Fibroblast of skin of right biceps (primary cell): ENCODE measurements around the gene LRMDA.
"Not testable (repeated sequence)": the region's sequence is repeated elsewhere in the genome, so short reads cannot be mapped to it uniquely, and the experiment has no call there.

Source experiments
- DNase-seq: peaks from one replicate; pipeline ENCODE4 v3.0.0-alpha.2; 2013

The LRMDA gene

DNA sequence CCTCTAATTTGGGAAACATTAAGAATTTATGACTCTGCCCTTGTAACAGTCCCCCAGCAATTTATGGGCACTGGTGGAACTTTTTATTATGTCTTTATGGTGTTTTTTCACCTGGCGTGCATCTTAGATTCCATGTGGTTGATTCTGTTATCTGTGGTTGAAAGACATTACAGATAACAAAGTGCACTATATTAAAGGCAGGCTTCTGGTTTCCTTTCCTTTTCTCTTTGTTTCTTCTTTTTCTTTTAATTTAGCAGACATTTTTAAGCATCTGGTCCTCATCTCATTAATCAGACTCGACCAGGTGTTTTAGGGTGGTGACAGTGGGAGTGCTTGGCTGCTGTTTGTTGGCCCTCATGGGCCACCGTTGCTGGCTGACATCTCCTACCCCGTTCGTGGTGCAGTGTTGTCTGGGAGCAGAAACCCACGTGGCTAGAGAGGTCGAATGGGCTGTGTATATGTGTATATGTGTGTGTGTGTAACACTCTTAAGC, 77.4 kb downstream of the LRMDA start:
- DNase-seq = peak; percentile 75

DNA sequence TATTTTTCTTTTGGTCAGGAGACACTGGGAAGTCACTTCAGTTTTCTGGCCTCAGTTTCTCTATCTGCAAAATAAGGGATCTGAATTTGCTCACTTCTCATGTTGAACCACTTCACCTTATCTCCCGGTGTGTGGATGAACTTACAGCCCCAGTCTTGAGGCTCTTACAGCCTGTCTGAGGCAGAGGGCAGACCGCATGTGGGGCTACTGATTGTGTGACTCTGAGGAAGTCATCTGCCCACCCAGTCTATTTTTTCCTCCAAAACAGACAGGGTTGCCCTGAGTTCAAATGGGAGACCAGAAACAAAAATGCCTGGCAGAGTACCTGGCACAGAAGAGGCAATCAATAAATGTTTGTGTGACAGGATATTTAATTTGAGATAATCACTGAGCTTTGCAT, 78.3 kb downstream of the LRMDA start:
- DNase-seq = no peak

DNA sequence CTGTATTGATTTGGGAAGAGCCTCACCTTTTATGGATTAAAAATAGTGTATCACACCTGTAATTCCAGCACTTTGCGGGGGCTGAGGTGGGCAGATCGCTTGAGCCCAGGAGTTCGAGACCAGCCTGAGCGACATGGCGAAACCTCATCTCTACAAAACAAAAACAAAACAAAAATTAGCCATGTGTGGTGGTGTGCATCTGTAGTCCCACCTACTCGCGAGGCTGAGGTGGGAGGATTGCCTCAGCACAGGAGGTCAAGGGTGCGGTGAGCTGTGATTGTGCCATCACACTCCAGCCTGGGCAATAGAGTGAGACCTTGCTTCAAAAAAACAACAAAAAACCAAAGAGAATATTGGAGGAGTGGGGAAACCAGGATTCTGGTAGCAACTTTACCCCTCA, 79.6 kb downstream of the LRMDA start:
- DNase-seq = no peak

DNA sequence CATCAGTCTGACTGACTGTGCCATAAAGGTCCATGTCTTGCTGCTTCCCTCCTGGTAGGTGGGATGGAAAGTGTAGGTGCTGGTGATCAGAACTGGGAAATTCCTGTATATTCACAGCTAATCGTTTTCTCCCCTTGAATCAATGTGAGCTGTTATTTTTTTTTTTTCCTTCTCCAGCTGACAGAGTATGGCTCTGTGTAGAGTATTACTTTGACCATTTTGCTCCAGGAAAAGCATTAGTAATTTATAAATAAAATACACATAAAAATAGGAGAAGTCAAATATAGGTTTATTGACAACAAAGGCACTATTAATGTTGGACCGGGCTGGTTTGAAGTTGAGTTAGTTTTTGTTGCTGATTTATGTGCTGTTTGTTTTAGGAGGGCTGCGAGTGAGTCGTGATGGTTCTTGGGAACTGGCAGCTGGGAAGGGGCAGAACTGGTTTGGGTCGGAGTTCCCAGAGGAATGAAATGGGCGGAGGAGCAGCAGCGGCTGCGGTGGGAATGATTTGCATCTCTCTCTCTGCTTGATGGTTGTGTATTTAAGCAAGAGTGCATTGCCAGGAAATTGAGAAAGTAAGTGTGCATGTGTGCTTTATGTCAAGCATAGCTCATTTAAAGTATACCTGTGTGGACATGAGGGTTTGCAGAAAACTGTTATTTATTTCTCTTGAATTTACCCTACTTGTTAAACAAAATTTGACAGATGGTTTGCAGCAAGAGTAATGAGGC, 80.9 kb downstream of the LRMDA start:
- peak; percentile 37 for DNase-seq

DNA sequence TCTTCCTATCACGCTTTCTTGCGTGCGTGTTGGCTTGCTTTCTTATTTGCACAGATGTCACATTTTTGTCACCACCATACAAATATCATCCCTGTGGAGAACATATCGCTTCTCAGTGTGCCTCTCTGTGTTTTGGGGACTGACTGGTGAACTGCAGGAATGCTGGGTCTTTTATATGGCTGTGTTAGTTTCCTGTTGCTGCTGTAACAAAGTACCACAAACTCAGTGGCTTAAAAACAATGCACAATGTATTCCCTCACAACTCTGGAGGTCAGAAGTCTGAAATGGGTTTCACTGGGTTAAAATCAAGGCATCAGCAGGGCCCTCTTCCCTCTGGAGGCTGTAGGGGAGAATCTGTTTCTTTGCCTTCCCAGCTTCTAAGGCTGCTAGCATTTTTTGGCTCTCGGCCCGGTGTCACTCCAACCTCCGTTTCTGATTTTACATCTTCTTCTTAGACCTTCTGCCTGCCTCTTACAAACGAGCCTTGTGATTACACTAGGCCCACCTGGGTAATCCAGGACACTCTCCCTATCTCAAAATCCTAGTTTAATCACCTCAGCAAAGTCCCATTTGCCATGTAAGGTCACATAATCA, 82.0 kb downstream of the LRMDA start:
- DNase-seq = no peak

DNA sequence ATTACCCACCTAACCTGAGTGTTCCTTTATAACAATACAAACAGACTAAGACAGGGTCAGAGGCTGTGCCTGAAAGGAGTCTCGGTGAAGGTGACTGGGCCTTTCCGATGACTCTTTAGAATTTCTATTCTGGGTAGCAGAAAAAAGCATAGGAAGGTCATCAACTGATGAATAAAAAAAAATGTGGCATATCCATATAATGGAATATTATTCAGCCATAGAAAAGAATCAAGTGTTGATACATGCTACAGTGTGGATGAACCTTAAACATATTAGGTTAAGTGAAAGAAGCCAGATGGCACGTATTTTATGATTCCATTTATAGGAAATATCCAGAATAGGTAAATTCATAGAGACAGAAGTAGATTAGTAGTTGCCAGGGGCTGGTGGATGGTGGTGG, 83.4 kb downstream of the LRMDA start:
- no peak for DNase-seq

DNA sequence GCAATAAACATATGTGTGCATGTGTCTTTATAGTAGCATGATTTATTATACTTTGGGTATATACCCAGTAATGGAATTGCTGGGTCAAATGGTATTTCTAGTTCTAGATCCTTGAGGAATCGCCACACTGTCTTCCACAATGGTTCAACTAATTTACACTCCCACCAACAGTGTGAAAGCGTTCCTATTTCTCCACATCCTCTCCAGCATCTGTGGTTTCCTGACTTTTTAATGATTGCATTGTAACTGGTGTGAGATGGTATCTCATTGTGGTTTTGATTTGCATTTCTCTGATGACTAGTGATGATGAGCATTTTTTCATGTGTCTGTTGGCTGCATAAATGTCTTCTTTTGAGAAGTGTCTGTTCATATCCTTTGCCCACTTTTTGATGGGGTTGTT, 84.7 kb downstream of the LRMDA start:
- not testable (repeated sequence) for DNase-seq

DNA sequence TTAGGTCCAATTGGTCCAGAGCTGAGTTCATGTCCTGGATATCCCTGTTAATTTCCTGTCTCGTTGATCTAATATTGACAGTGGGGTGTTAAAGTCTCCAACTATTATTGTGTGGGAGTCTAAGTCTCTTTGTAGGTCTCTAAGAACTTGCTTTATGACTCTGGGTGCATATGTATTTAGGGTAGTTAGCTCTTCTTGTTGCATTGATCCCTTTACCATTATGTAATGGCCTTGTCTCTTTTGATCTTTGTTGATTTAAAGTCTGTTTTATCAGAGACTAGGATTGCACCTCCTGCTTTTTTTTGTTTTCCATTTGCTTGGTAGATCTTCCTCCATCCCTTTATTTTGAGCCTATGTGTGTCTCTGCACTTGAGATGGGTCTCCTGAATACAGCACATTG, 87.8 kb downstream of the LRMDA start:
- not testable (repeated sequence) for DNase-seq

DNA sequence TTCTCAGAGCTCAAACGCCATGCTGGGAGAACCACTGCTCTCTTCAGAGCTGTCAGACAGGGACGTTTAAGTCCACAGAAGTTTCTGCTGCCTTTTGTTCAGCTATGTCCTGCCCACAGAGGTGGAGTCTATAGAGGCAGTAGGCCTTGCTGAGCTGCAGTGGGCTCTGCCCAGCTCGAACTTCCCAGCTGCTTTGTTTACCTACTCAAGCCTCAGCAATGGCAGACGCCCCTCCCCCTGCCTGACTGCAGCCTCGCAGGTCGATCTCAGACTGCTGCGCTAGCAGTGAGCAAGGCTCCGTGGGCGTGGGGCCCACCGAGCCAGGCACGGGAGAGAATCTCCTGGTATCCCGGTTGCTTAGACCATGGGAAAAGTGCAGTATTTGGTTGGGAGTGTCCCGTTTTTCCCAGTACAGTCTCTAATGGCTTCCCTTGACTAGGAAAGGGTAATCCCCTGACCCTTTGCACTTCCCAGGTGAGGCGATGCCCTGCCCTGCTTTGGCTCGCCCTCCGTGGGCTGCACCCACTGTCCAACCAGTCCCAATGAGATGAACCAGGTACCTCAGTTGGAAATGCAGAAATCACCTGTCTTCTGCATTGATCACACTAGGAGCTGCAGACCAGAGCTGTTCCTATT, 89.9 kb downstream of the LRMDA start:
- not testable (repeated sequence) for DNase-seq

DNA sequence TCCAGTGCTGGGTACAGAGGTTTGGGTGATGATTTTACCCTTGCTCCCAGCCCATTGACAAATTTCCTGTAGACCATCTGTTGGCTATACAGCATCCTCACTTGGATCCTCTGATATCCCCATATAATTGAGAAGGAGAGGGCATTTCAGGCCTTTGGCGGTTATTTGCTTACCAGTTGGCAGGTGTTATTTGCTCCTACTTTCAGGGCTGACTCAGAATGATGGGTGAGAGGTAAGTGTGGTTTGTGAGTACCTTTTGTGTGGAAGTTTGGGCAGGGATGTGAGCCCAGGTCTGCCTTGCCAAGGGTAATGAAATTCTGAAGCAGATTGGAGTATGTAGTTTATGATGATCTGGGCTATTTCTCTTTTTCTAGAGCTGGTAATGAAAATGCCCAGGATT, 93.6 kb downstream of the LRMDA start:
- no peak for DNase-seq

DNA sequence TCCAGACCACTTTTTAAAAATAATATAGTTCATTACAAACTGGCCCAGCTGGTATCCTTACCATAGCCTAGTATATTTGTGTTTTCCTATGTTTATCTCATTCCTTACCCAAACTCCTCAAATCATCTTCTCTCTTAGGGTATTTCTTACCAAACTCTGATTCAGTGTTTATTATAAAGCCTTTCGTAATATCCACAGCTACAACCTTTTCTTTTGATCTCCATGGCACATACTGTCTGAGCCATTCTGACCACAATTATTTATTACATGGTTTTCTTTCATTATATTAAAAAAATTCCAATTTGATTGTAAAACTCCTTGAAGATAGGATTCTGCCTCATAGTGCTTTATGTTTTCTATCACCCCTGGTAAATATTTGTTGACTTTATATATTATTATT, 94.2 kb downstream of the LRMDA start:
- no peak for DNase-seq

DNA sequence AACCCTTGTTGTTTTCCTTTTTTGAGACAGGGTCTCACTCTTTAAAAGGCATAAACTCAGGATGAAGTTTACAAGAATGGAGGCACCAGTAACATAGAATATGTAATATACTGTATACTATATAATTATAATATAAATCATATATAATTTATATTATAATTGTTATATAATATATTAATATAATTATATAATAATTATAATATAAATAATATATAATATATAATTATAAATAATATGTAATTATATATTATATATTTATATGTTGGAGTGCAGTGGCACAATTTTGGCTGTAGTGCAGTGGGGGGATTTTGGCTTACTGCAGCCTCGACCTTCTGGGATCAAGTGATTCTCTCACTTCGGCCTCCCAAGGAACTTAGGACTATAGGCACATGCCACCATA, 96.1 kb downstream of the LRMDA start:
- DNase-seq = no peak

DNA sequence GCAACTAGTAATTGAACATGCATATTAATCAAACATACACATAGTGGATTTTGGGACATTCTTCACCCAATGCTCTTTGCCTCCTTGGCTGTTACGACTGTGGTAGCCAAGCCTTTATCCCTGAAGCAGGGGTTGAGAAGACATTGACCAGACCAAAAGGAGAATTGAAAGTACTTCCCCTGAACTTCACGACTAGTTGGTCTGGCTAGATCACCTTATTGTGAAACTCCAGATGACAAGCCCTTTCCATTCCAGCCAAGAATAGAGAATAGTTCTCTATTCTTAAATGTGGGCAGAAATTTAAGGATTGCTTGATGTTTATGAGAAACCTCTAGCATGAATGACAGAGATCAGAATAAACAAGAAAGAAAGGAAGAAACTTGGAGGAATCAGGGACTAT, 97.0 kb downstream of the LRMDA start:
- DNase-seq = no peak

DNA sequence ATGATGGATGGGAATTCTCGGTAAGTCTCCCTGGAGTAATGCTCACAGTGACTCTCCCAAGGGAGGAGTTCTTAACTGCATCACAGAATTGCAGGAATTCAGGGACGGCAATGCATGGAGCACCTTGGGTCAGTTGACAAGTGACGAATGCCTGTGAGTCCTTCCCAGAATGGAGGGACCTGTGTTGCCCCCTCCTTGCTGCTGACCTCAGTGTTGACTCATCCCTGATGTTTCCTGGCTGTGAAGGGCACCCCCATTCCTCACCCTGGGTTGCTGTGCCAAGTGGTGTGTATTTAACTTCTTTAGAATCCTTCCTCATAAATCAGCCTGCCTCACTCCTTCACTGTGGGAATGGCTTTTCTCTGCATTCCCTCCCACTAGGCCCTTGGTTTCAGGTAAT, 98.9 kb downstream of the LRMDA start:
- peak; percentile 80 for DNase-seq

DNA sequence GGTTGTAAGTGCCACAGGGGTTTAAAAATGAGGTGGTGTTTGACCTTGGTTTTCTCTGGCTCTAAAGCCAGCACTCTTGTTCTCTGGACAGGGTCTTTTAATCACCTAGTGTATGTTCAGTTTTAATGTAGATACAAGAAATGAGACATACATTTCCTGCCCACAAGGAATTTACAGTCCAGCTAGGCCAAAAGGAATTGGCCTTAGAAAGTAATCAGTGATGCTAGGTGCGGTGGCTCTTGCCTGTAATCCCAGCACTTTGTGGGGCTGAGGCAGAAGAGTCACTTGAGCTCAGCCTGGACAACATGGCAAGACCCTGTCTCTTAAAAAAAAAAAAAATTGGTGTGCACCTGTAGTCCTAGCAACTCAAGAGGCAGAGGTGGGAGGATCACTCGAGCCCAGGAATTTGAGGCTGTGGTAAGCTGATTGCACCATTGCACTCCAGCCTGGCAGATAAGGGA, 100.2 kb downstream of the LRMDA start:
- DNase-seq = peak; percentile 31

DNA sequence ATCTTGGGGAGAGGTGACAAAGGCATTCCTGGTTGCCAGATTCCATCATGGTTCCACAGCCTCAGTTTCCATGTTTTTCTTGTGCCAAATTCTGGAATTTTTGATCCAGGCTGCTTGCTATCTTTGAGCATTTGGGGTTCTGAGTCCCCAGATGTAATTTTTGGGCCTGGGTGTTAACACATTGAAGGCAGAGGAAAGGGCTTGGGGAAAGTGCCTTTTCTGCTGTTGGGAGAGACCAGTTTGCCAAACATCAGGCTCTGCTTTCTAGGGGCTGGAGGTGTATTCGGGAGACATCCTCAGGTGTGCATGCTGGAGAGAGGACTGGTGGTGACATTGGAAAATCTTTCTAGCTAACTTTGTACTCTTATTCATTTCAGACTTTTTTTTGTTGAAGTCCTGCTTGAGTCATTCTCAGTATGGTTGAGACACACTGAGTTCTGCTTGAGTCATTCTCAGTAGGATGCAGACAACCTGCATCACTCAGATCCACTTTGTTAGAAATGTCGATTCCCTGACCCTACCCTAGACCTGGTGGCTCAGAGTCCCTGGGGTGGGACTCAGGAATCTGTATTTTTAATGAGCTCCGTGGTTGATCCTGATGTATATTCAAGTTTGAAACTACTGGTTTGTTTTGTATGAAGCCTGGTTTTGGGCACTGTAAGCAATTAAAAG, 101.0 kb downstream of the LRMDA start:
- DNase-seq = peak; percentile 80

DNA sequence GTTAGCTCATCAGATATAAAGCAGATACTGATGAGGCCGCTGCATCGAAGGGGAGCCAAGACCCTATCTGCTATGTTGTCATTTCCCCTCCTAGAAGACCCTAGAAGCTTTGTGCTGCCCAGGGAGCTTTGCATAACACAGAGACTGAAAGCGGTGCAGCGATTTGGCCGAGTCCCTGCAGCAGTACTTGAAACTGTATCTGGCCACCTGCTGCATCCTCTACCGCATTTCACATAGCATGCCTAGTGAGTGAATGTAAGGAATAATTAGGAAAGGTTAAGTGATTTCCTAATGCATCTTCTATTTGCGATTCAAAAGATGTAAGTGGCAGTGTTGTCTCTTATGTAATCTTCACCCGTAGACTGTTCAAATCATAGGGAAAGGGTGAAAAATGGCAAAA, 106.7 kb downstream of the LRMDA start:
- DNase-seq = no peak

DNA sequence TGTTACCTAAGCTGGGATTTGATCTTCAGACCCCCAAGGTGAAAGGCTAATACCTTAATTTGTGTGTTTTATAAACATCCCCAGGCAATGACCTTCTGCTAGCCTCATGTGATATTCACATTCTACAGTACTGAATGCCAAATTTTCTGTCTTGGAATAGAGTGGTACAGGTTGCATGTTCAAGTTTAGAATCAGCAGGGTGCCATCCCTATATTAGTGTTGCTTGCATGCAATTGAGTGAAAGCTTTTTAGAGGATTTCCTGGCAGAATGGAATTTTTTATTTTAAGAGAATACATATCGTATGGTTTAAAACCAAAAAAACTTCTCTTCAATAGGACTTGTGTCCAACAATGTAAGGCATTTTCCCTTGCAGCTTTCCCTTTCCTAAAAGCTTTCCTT, 107.3 kb downstream of the LRMDA start:
- DNase-seq = no peak

DNA sequence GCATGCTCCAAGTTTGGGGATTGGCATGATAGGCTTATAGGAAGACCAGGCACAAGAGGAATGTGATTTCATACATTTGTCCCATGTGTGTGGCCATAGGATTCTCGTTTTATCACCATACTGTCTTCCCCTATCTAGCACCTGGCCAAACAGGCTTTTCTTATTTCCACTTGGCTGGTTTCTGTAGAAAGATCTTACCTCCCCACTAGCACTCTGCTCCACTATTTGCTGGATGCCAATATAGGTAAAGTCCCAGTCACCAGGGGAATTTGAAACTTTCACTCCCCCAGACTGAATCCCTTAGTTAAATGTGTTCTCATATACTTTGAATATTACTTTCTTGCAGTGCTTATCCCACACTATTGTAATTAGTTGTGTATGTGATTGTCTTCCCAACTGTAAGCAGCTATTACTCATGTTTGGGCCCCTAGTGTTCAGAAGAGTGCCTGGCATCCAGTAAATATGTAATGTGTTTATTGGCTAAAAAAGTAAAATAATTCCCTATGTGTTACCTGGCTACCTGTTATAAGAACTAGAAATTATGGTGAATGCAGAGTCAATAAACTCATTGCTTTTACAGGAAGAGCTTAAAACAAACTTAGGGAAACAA, 109.0 kb downstream of the LRMDA start:
- DNase-seq = no peak

DNA sequence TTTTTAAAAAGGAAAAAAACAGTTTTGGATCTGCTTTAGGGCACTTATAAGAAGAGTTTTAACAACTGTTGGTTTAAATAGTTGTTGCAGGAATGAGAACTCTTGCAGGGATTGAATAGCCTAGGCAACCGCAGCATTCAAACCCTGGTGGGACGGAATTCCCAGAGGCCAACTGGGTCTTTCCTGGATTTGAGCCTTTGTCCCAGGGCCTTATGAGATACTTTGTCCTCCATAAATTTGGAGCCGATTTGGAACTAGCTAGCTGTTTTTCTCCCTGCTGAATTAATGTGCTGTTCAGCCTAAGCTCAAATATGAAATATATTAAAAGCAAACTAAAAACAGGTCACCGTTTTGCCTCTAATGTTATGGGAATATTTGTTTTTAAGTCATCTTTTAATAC, 109.6 kb downstream of the LRMDA start:
- DNase-seq = no peak

DNA sequence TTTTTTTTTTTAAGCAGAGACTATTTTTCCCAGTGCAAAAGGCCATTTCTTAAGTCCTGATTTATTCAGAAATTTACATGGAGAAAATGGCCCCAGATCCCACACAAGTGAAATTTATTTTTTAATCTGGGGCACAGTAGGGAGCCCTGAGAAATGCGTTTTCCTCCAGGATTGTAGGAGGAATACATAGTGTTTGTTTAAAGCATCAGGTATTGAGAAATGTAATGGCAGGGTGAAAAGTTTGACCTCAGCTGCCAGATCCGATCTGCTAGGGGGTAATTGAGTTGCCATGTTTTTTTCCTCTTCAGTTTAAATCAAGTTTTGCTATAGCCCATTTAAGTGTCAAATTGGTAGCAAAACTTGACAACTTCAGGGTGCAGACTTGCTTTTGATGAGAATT, 110.0 kb downstream of the LRMDA start:
- DNase-seq = no peak

DNA sequence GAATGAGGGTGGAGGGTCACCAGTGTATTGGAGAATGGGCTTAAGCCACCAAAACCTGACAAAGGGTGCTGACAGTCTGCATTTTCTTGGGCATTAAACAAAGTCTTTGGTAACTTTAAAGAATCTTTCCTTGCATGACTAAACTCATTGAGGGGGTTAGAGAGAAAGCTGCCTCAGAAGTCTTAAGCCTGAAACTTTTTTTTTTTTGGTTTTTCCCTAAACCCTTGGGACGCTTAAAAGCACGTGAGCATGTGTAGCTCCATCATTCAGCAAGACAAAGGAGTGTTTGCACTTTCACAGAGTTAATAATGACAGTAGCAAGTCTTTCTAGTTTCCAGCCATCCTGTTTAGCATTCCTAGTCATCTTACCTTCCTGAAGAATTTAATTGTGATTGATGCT, 110.7 kb downstream of the LRMDA start:
- DNase-seq = peak; percentile 73

DNA sequence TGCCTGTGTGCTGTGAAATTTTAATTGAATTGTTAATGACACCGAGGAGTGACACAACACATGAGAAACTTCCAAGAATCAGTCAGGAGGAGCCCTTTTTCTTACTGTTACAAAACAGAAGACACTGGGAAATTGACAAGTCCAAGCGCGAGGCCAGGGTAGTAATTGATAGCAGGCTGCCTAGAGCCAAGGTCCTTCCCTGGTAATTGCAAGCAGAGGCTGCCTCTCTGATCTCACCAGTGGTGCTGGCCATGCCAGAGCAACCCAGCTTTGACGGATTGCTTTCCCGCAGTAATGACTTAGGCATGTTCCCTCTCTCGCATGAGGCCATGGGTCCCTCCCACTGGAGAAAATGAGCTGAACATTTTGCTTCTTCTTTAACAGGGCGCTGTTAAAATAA, 111.5 kb downstream of the LRMDA start:
- DNase-seq = peak; percentile 87
